K562 (cell line): ENCODE measurements around the gene NEU1. TPM values are rescaled to one million over a fixed set of nuclear protein-coding genes. Genes with fewer than 3 reads are reported as not detected.
A peak's percentile ranks its signal among the peaks of the same experiment; 100 is the strongest.

Experiments used
- CREB3L1 ChIP-seq: fragments of 450-650 bp; IDR thresholded peaks from 2 replicates; pipeline ENCODE4 v1.6.1; 2014; ENCODE audit warnings: low read depth, mild to moderate bottlenecking, moderate library complexity, borderline replicate concordance
- GABPB1 ChIP-seq: sonication (generic); formaldehyde crosslinking; IDR thresholded peaks from 2 replicates; pipeline ENCODE4 v1.8.0; 2022; ENCODE audit warnings: mild to moderate bottlenecking, missing genetic modification reagents
- HCFC1 ChIP-seq: IDR thresholded peaks from 2 replicates; pipeline ENCODE4 v1.6.1; 2012; ENCODE audit warnings: low read depth, low read length, improper control_type of control experiment
- MNT ChIP-seq, 2 experiments: fragments of 450-650 bp; conservative IDR thresholded peaks; 2 replicates each; pipeline ENCODE4 v1.6.1; 2017; ENCODE audit warnings: mild to moderate bottlenecking in 2 of 2, moderate library complexity in 2 of 2
- MTA3 ChIP-seq: fragments of 450-650 bp; formaldehyde crosslinking; IDR thresholded peaks from 2 replicates; pipeline ENCODE4 v1.6.1; 2017; ENCODE audit warnings: mild to moderate bottlenecking, borderline replicate concordance
- OTX1 ChIP-seq: fragments of 450-650 bp; formaldehyde crosslinking; IDR thresholded peaks from 2 replicates; pipeline ENCODE4 v1.4.0; 2022; ENCODE audit warnings: mild to moderate bottlenecking
- PCBP2 ChIP-seq: fragments of 200-400 bp; formaldehyde crosslinking; IDR thresholded peaks from 2 replicates; pipeline ENCODE4 v1.6.1; 2018; ENCODE audit warnings: low read length, low read depth, mild to moderate bottlenecking, moderate library complexity; ENCODE audit not compliant: poor library complexity, severe bottlenecking
- PKNOX1 ChIP-seq: fragments of 450-650 bp; IDR thresholded peaks from 2 replicates; pipeline ENCODE4 v1.6.1; 2016
- ZBED1 ChIP-seq: IDR thresholded peaks from 2 replicates; pipeline ENCODE4 v1.6.1; 2014
- ZBTB33 ChIP-seq: sonication (generic); formaldehyde crosslinking; IDR thresholded peaks from 2 replicates; pipeline ENCODE4 v1.8.1; 2023; ENCODE audit warnings: mild to moderate bottlenecking, missing genetic modification reagents
- ZNF384 ChIP-seq: IDR thresholded peaks from 2 replicates; pipeline ENCODE4 v1.6.1; 2012; ENCODE audit warnings: low read depth, low read length, improper control_type of control experiment
- ZNF717 ChIP-seq: fragments of 250-450 bp; sonication (Bioruptor Pico); IDR thresholded peaks from 2 replicates; pipeline ENCODE4 v1.5.0; 2021
- polyA plus RNA-seq, 8 experiments: library from polyadenylated mRNA; depleted of rRNA in 4 of 8; stranded (reverse) in 5 of 8; unstranded in 3 of 8; fragments of >200 nt; fragmentation: Nextera tagmentation in 2 of 8; fragmentation: Illumina TruSeq in 1 of 8; extraction: Ambion mirVana in 2 of 8; extraction: Trizol in 1 of 8; gene quantifications; 2 replicates each; pipeline versions ENCODE4 v1.2.1 to v1.2.3, GENCODE V29; 2011 to 2014; ENCODE audit warnings: inconsistent platforms in 1 of 8, missing spikeins in 1 of 8
- total RNA-seq, 7 experiments: library from RNA; depleted of rRNA in 6 of 7; stranded (reverse); fragments of >200 nt in 6 of 7; fragmentation: Illumina TruSeq in 2 of 7; extraction: Trizol in 2 of 7; gene quantifications; 2 replicates each; pipeline versions ENCODE4 v1.2.1 to v1.2.3, GENCODE V29; 2011 to 2021; ENCODE audit warnings: low replicate concordance in 1 of 7

Gene NEU1
- total and polyA plus RNA-seq, 9 of the 15 experiments (the other 6 are each of a cell fraction or from before 2014, with no cell fraction given) = 14.8 to 67.8 (median 51.0) TPM

GRCh38 chr6:31898383-31899011, 35.9 kb upstream of the NEU1 start (continued):
- no peak; the same call in 1 of the 2 replicates for TF ChIP-seq ZBTB33
- peak; percentile 95 for TF ChIP-seq ZNF384
- TF ChIP-seq ZBED1 = no peak
- peak; percentile 88 for TF ChIP-seq PKNOX1
- 0 out of 2 replicates have a peak, but pooled peaks have one; percentile 23 for TF ChIP-seq GABPB1 (CRISPR knock-in tag)
- no peak for TF ChIP-seq PCBP2
- 0 out of 2 replicates have a peak, but pooled peaks have one; percentile 2 for TF ChIP-seq ZNF717 (CRISPR knock-in tag)
- TF ChIP-seq MNT (conservative IDR thresholded peaks at IDR 0.05) = peak in 1 of 2 experiments; percentile 10; a peak in 2 of 4 replicates
- no peak for TF ChIP-seq OTX1
- TF ChIP-seq MTA3 = 0 out of 2 replicates have a peak, but pooled peaks have one; percentile 12
- peak; percentile 61; the same call in 1 of the 2 replicates for TF ChIP-seq CREB3L1
- peak; percentile 95 for TF ChIP-seq HCFC1
